ENCODE data around the gene OR6J1. TPM values are rescaled to one million over a fixed set of nuclear protein-coding genes. Genes with fewer than 3 reads are reported as not detected.

The OR6J1 gene
- total and polyA plus RNA-seq, 2 of the 13 experiments (the other 11 are each of a cell fraction or from before 2014, with no cell fraction given): not detected

DNA sequence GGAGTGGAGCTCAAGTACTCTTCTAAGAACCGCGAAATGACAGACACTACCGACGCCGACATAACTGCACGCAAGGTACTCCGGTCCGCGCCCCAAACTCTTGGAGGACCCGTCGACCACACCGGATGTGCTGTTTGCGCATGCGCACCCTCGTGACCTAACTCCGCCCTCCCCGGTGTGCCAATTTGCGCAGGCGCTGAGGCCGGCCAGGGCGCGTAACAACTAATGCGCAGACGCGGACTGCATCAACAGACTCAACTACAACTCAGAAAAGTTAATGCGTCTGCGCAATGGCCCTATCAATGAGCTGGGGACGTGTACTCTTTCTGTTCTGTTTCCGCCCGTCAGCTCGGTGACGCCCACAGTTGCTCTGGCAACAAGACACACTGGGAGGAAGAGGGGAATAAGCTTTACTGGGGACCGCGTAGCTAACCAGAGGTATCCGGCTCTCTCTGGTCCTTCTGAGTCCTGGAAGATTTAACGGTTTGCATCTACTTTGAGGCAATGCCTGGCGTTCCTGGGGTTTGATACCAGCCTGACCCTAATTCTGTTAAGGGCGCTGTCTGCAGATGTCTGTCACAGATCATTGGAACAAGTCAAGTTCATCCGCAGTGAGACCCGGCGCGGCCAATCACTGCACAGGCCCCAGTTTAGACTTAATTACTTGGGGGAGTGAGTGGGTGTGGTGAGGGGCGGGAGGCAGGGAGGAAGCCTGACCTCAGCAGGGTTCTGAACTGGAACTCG is 54.9 kb downstream of the OR6J1 start, which contains the start of gene DAD1 (continued):
- TF ChIP-seq ZNF83 (CRISPR knock-in tag; IDR thresholded peaks at IDR 0.05; ENCODE audit: borderline replicate concordance): 0 out of 2 replicates have a peak, but pooled peaks have one; percentile 68
- TF ChIP-seq, protein P1, sequence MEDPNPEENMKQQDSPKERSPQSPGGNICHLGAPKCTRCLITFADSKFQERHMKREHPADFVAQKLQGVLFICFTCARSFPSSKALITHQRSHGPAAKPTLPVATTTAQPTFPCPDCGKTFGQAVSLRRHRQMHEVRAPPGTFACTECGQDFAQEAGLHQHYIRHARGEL (CRISPR knock-in tag; IDR thresholded peaks at IDR 0.05): peak; percentile 42; the same call in 1 of the 2 replicates
- TF ChIP-seq NFE2L1 (CRISPR knock-in tag; IDR thresholded peaks at IDR 0.05; ENCODE audit: borderline replicate concordance): no peak
- TF ChIP-seq FOSL1 (CRISPR knock-in tag; IDR thresholded peaks at IDR 0.05; ENCODE audit: borderline replicate concordance): no peak
- no peak for TF ChIP-seq RAD51 (IDR thresholded peaks at IDR 0.05; ENCODE audit: borderline replicate concordance)
- no peak for TF ChIP-seq POLR2AphosphoS2 (IDR thresholded peaks at IDR 0.05; ENCODE audit: low read depth, low read length)
- peak; percentile 53; the same call in 1 of the 2 replicates for TF ChIP-seq ZZZ3 (CRISPR knock-in tag; IDR thresholded peaks at IDR 0.05; ENCODE audit: borderline replicate concordance)
- TF ChIP-seq NR2F6 (IDR thresholded peaks at IDR 0.05): peak; percentile 51; the same call in 1 of the 2 replicates
- TF ChIP-seq NR2F6 (CRISPR knock-in tag; IDR thresholded peaks at IDR 0.05): peak; percentile 54; the same call in 1 of the 2 replicates
- TF ChIP-seq MEF2D (CRISPR knock-in tag; IDR thresholded peaks at IDR 0.05): peak; percentile 87
- TF ChIP-seq, protein P2, sequence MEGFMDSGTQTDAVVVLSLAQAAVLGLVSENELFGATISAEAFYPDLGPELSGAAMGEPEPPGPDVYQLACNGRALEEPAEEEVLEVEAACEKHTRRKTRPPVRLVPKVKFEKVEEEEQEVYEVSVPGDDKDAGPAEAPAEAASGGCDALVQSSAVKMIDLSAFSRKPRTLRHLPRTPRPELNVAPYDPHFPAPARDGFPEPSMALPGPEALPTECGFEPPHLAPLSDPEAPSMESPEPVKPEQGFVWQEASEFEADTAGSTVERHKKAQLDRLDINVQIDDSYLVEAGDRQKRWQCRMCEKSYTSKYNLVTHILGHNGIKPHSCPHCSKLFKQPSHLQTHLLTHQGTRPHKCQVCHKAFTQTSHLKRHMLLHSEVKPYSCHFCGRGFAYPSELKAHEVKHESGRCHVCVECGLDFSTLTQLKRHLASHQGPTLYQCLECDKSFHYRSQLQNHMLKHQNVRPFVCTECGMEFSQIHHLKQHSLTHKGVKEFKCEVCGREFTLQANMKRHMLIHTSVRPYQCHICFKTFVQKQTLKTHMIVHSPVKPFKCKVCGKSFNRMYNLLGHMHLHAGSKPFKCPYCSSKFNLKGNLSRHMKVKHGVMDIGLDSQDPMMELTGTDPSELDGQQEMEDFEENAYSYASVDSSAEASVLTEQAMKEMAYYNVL (CRISPR knock-in tag; IDR thresholded peaks at IDR 0.05; ENCODE audit: borderline replicate concordance): peak; percentile 64; the same call in 1 of the 2 replicates
- no peak for TF ChIP-seq ZNF17 (CRISPR knock-in tag; IDR thresholded peaks at IDR 0.05)
- TF ChIP-seq, protein P3, sequence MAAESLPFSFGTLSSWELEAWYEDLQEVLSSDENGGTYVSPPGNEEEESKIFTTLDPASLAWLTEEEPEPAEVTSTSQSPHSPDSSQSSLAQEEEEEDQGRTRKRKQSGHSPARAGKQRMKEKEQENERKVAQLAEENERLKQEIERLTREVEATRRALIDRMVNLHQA (CRISPR knock-in tag; IDR thresholded peaks at IDR 0.05): no peak
- peak; percentile 91 for TF ChIP-seq ZNF883 (CRISPR knock-in tag; IDR thresholded peaks at IDR 0.05; ENCODE audit: not compliant biosample characterization)
- peak; percentile 41; the same call in 1 of the 2 replicates for TF ChIP-seq ZFP36L1 (CRISPR knock-in tag; IDR thresholded peaks at IDR 0.05)
- TF ChIP-seq ZNF614 (CRISPR knock-in tag; IDR thresholded peaks at IDR 0.05; ENCODE audit: borderline replicate concordance): peak; percentile 97; the same call in 1 of the 2 replicates
- no peak for TF ChIP-seq ZNF253 (CRISPR knock-in tag; IDR thresholded peaks at IDR 0.05; ENCODE audit: borderline replicate concordance)
- no peak for TF ChIP-seq ZFAT (CRISPR knock-in tag; conservative IDR thresholded peaks at IDR 0.05)
- peak; percentile 82 for TF ChIP-seq SPEN (CRISPR knock-in tag; IDR thresholded peaks at IDR 0.05; ENCODE audit: low read depth)
- TF ChIP-seq DMAP1 (CRISPR knock-in tag; IDR thresholded peaks at IDR 0.05): peak; percentile 95
- no peak for TF ChIP-seq KDM3A (CRISPR knock-in tag; IDR thresholded peaks at IDR 0.05; ENCODE audit: low read depth)
- peak; percentile 83 for TF ChIP-seq SP4 (CRISPR knock-in tag; IDR thresholded peaks at IDR 0.05)
- TF ChIP-seq GATA4 (IDR thresholded peaks at IDR 0.05; ENCODE audit: borderline replicate concordance, low read depth): 0 out of 2 replicates have a peak, but pooled peaks have one; percentile 35
- peak; percentile 90 for TF ChIP-seq SALL1 (CRISPR knock-in tag; IDR thresholded peaks at IDR 0.05)
- TF ChIP-seq TARDBP (CRISPR knock-in tag; IDR thresholded peaks at IDR 0.05): no peak; the same call in 1 of the 2 replicates
- TF ChIP-seq SIN3B (IDR thresholded peaks at IDR 0.05; ENCODE audit: low read length): no peak
- TF ChIP-seq RBAK (CRISPR knock-in tag; IDR thresholded peaks at IDR 0.05): no peak
- peak; percentile 73; the same call in 1 of the 2 replicates for TF ChIP-seq ZBTB46 (CRISPR knock-in tag; IDR thresholded peaks at IDR 0.05; ENCODE audit: borderline replicate concordance)
